Activated T-cell treated with anti-CD3 and anti-CD28 coated beads for 1 hour (primary cell): ENCODE results near the gene FLAD1.

Source experiments
- DNase-seq: peaks from one replicate; pipeline ENCODE4 v3.0.0-alpha.2; 2020; ENCODE audit warnings: low read depth

FLAD1 gene

DNA sequence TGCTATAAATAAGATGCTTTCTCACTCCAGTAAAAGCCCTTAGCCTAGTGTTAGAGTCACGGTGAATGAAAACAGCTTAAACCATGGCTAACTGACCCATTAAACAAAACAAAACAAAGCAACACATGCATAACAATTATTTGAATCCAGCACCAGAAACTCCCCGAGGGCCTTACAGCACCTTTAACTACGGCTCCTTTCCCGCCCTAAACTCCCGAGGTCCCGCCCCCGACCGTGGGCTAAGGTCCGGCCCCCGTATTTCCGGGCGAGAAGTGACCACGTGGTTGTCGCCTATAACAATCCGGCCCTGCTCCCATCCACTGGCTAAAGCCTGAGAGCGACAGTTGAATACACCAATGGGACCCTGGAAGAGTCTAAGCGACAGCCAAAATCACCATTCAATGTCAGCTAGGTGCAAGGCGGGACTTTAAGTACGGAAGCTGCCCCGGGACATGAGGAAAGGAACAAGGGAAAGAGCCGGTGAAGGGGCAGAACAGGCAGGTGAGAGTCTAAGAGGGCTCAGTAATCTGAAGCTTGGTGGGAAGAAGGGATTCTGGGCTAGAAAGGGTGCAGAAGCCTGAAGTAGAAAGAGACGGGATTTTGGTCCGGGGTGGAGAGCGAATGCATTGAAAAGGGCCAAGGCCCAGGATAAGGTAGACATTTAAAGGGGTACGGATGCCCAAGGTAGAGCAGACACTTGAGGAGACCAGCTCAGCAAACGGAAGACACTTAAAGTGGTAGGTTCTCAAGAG is at the start of gene FLAD1:
FLAD1 (plus strand) TSS at position 448 of the 752 bp plus-strand sequence. CDS start 351 bp downstream, outside the sequence.
- peak; percentile 89 for DNase-seq

DNA sequence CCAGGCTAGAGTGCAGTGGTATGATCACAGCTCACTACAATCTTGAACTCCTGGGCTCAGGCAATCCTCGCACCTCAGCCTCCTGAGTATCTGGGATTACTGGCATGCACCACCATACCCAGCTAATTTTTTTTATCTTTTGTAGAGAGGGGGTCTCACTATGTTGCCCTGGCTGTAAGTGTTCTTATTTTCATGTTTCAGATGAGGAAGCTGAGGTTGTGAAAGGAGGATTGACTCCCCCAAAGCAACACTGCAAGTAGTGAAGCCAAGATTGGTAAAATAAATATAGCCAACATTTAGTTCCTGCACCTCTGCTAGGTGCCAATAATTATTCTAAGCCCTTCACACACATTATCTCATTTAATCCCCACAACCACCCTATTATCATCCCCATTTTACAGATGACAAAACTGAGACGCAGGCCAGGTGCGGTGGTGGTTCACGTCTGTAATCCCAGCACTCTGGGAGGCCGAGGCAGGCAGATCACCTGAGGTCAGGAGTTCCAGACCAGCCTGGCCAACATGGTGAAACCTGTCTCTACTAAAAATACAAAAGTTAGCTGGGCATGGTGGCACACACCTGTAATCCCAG is 48.7 kb upstream of the FLAD1 start:
- DNase-seq = no peak

DNA sequence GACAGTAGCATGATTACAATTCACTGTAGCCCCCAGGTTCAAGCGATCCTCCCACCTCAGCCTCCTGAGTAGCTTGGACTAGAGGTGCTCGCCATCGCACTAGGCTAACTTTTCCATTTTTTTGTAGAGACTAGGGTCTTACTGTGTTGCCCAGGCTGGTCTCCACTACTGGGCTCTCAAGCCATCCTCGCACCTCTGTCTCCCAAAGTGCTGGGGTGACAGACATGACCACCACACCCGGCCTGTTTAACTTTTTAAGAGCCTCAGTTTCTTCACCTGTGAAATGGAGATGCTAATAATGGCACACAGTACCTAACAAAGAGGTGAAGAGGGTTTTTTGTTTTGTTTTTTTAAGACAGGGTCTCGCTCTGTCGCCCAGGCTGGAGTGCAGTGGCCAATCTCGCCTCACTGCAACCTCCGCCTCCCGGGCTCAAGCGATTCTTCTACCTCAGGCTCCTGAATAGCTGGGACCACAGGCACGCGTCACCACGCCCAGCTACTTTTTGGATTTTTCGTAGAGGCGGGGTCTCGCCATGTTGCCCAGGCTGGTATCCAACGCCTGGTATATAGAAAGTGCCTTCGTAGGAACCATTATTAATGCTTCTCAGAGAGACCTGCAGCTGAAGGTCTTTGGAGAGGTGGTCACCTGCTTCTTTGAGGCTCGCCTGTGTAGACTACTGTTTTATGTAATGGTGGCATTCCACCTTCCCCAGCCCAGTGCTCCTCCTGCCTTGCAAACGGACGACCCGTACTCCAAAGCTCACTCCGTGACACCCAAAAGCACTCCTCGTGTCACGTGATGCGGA is 47.2 kb upstream of the FLAD1 start:
- no peak for DNase-seq

DNA sequence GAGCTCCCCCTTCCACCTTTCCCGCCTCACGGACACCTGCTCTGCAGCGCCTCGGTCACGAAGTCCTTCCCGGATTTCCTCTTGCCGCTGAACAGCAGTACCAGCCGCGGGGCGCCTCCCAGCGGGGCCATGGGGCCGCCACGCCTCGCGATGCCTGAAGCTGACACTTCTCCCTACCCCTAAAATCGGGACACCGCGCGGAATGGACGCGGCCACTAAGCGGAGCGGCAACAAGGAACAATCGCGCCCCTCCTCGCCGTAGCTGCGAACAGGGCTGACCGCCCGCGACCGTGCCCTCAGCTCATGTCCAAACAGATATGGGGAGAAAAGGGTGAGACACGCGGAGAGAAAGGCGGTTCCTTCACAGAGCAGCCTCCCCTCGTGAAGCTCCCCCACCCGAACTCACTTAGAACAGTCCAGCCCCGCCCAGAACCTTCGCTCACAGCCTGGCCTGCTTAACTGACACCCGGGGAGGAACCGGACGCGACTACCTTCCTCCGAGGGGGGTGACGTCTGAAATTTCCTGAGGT is 46.5 kb upstream of the FLAD1 start, which contains the start of gene PMVK:
PMVK (minus strand) TSS at position 165 of the 530 bp plus-strand sequence; CDS start at position 131, 34 bp downstream.
- peak; percentile 92 for DNase-seq

DNA sequence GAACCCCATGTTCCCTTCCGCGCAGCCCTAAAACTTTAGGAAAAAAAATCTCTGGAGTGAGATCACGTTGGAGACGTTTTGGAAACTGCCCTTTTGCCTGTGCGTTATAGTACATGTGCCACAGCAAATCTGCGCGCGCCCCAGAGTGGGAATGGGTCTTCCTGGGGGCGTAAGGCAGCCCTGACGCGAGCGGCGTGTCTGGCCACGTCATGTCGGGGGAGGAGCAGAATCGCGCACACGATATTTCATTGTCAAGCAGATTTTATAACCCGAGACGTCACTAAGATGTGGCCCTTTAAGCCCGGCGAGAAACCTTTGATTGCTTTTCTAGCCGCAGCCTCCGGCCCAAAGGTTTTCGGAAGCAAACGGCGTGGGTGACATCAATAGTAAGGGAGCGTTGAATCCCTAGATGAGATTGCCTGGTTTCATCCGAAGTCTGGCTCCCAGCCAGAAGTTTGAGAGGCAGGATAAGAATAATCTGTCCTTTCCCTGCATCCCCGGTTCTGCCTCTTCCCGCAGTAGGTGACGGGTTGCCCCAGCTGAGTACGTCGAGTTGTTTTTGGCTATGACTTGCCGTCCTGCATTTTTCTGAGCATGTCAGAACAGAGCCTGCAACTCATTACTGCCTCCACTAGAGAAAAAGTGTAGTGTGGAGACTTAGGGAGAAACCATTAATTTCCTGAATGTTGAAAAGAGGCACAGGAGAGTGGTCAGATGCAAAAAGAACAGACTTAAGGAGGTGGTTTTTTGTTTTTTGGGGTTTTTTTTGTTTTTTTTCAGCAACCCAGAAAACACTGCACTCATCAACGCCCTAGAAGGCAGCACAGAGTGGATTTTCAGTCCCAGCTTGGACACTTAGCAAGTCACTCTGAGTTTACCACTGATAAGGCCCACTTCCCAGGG is 45.8 kb upstream of the FLAD1 start:
- peak; percentile 82 for DNase-seq

DNA sequence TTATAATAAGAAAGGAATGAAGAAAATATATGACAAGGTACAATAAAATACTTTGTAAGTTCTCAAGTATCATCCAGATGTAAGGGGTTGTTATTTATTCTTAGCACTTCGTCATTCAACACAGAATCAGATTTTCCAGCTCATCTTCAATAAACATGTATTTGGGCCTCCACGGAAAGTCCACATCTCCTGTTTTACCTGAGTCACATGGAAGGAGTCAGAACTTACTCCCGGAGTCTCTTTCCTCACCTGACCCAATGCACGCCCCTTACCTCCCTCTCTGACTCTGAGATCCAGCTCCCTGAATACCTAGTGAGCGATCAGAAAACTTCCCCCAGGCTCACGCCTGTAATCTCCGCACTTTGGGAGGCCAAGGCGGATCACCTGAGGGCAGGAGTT is 45.2 kb upstream of the FLAD1 start:
- DNase-seq = no peak

DNA sequence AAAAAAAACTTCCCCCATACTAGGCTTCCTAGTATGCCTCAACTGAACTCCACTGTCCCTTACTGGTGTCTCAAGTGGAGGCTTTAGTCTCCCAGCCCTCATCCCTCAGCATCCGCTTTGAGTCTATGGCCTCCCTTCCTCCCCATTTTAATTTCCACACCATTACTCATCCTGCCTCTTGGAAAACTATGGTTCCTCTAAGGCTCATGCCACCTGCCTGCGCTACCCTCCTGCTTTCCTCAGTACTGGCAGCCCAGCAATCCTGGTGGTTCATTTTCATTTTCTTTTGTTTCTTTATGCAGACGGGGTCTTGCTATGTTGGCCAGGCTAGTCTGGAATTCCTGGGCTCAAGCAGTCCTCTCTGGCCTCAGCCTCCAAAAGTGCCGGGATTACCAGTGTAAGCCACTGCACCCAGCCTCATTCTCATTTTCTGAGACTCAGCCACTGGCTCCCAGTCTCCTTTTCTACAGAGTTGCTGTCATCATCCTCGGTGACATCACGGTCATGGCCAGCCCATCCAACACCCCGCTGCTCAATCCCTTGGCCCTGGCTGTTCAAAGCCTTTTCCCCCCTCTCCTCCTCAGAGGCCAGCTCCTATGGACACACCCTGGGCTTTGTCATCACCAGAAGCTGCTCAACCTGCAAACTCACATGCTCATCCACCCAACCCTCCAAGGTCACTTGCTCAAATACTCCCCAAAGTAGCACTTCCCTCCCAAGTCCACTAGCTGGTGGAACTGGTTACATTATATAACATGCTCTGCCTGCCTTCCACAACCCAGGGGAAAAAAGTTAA is 44.3 kb upstream of the FLAD1 start:
- no peak for DNase-seq

DNA sequence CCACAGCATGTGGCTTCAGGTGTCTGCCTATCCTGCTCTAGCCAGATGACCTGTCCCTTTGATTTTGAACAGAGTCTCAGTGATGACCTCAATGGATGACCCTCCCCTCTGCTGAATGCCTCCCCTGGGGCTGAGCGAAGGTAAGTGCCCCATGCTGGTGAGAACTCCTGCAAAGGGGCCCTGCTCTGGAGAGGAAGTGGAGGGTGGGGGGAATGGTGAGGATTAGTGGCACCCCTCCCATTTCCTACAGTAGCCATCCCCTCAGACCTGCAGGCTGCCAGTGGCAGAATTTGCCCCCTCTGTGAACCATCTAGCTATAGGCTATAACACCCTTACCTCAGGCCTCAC is 43.0 kb upstream of the FLAD1 start:
- DNase-seq = no peak

DNA sequence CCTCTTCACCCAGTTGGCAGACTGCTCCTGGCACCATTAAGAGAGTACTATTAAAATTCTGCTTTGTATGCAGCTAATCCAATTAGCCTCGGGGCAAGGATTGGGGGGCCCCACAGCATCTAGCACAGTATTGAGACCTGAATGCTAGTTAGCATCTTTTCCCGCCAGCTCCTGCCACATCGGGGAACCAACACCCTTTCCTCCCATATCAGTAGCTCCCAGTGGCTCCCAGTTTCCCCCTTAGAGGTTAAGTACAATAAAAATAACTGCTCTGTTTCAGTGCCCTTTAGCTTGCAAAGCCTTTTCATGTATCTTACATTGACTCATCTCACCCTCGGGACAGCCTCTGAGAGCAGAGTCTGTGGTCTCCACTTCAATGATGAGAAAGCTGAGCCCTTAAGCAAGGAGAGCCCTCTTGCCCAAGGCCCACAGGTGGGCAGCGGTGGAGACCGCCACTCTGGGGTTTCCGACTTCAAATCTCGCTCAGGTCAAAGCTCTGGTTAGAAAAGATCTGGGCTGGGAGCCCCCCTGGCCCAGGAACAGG is 42.4 kb upstream of the FLAD1 start:
- DNase-seq = no peak

DNA sequence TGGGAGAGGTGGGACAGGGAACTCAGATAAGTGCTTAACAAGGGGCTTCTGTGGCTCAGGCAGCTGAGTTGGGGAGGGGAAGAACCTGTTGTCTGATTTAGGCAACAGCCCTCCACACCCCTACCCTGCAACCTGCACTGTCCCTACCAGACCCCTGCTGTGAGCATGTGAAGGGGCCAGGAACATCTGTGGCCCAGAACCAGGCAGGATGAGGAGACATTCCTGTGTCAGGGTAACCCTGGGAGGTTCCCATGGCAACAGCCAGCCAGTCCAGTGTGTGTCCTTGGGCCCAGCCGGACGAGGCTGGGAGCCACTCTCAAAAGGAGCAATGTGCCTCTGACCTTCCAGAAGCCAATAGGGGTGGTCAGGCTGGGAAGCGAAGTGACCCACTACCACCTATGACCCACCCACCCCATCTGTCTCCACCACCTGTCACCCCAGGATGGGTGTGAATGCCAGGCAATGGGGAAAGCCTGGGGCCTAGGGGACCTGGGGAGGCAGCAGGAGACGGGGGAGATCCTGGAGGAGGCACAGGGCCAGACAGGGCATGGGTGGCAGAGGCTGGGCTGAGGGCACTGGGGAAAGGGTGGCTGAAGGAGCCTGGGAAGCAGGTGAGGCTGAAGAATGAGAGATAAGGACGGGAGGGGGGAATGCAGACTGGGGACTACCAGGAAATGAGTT is 41.7 kb upstream of the FLAD1 start:
- no peak for DNase-seq

DNA sequence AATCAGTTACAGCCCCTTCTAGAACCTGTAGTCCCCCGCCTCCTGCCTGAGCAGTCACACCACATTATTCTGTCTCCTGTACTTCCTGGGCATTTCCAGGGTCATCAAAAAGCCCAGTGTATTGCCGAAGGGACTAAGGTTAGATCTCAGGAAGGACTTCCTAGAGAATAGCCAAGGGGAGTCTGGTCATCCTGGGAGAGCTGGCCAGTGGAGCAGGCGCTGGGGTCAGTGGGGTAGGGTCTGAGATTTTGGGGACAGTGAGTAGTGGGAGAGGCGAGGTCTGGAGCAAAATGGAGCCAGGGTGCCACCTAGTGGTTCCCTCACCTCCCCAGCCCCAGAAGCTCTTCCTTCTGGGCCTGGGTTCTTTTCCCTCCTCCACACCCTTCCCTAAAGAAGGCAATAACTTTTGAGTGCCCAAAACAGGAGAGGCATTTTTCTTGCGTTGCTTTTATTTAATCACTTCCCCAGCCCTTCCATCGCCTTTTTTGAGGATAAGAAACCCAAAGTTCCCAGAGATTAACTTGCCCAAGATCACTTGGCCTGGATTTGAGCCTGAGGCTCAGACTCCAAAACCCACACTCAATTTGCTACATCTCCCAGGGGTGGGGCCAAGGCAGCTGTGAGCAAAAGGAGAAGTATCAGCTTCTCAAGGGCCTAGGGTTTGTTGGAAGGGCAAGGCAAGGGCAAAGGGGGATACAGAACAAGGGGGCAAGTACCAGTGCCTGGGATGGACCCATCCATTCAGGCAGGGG is 39.3 kb upstream of the FLAD1 start:
- peak; percentile 29 for DNase-seq

DNA sequence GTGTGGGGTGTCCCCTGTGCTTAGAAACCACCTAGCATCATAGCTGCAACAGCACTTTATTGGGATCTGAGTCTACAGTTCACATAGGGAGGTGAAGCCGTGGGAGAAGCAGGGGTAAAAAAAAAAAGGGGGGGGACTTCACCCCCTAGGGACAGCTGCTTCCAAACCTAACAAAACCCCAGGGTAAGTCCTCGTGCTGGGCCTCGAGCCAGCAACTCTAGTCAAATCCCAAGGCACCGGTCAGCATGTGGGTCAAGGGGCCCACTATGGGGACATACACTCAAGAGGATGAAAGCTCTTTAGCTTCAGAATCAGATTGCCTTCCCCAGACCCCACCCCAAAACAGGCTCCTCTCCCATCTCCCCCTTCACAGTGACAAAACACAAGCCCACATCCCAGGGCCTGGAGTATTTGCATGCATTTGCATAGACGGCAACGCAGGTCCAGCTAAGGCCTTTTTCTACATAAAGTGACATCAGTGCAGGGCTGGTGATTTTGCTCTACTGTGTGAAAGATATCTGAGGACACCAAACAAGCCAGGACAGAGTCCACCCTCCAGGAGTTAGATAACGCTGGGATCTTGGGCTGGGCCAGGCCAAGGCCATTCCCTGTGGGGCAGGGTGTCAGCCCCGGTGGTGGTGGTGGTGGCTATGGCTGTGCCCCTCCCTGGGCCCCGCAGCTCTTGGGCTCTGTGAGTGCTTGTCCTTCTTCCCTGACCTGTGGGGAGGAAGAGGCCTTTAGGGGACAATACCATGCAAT is 38.6 kb upstream of the FLAD1 start:
- no peak for DNase-seq

DNA sequence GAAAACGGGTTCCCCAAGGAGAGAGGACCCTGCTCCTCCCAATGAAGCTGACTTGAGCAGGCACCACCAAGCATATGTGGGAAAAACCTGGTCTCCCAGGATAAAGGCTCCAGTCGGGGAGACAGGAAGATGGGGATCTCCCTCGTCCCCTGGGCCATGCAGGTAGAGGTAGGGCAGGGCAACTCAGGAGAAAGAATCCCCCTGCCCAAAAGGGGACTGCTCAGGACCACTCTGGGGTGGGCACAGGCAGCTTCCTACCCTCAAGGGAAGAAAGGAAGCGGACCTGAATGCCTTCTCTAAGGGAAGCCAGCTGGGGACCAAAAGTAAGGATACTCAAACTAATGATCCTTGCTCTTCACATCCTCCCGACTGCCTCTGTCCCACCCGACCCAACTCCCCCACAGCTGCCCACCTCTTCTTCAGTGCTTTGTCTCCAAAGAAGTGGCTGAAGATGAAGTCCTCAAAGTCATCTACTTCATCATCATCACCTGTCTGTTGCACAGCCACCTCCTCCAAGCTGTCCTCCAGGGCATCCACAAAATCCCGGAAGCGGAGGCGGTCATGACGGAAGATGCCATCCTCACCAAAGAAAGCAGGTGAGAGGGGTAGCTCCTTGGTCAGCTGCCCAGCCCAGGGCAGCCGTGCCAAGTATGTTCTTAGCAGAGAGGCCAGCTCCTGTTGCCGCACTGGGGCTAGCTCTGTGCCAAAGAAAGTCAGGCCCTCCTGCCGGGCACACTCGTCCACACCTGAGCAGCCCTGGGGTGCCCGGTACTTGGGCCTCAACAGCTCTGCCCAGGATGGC is 37.8 kb upstream of the FLAD1 start:
- no peak for DNase-seq

DNA sequence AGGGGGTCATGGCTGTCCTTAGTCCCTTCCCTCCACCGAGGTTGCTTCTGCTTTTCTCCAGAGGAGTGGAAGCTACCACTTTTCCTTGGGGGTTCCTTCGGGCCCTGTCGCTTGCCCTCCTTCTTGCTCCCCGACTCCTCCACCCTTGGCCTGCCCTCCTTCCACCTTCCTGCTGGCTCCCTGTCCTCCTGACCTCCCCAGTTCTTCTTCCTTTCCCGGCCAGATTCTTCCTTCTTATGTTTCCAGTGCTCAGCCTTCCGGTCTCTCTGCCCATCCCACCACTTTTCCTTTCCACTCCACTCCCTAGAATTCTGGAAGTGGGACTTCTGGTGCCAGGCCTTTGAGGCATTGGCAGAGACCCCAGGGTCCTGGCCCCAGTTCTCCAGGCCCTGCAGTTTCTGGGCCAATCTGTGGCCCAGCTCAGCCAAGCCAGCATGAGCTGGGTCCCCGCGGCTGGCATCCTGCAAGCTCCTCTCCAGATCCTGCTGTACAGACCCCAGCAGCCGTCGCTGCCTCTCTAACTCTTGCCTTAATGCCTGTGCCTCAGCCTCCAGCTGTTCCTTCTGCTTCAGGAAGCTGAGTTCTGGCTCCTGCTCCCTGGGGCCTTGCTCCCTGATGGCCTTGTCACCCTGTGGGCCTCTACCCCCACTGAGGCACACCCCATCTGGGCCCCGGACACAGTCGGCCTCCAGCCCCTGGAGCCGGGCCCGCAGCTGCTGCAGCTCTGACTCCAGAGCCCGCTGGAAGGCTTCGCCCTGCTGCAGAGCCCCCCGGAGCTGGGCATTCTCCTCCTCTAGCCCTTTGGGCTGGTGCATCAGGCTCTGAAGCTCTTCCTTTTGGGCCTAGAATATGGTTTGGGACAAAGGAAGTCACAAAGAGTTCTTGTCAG is 36.9 kb upstream of the FLAD1 start:
- no peak for DNase-seq

DNA sequence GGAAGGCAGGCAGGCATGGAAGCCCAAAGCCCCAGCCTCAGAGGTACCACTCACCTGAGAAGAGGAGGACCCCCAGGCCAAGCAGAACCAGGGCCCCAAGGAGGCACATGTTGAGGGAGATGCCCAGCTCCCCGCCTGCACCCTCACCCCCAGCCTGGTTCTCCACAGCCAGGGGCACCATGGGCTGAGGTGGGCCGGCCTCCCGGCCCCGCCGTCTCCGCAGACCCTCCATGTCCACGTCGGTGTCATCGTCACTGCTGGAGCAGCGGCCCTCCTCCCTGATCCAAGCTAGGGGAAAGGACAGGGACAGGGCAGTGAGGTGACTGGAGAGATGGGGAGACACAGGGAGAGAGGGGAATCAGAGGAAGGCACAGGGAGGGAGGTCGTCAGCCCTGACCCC is 35.1 kb upstream of the FLAD1 start:
- no peak for DNase-seq

DNA sequence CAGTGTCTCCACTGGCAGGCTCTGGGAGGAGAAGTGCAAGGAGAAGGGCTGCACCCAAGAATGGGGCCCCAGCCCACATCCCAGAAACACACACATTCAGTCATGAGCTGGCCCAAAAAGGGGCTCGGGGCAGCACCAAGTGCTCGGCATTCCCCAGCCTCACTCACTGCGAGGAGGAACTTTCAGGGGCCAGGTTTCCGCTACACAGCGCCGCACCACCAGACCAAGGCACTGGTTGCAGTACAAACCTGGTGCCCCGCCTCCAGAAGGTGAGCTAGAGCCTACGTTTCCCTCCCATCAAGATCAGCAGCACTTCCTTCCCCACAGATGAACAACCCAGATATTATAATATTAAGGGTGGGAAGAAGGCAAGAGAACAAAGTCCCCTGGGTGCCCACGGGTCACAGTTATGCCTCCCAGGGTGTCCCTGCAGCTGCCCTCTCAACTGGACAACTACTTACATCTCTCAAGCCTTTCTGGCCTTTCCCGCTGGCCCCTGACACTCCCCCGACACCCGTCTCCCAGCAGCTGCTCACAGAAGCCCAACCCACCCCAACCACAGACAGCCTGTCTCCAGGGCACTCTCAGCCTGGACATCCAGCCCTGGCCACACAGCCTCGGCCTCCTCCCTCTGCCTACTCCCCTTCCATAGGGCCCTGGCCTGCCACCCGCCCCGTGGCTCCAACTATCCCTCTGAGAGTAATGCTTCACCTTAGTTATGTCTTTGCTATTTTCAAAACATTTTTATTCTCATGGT is 31.1 kb upstream of the FLAD1 start:
- peak; percentile 52 for DNase-seq
